Measurements from ENCODE around the gene GALNTL6.

GALNTL6 gene

DNA sequence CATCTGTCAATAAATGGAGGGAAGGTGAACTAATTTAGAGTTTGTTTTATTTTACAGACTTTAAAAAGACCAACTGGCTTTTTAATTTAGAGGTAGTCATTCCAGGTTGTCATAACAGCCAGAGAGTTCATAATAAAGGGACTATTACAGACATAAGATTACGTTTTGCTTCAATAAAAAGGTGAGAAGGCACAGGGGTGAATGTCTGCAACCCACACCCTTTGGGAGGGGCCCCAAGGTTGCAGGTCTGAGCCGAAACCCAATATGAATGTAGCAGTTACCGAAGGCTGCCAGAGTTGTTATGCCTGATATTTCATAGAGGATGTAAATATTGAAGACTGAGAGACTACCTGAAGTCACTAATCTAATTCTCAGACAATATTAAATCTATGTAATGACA is 1025.7 kb downstream of the GALNTL6 start:
- no peak overlapping the region for H3K9ac ChIP-seq (ENCODE audit: low read depth, low read length, poor library complexity, severe bottlenecking)
- TF ChIP-seq EZH2phosphoT487 (IDR thresholded peaks at IDR 0.05; ENCODE audit: borderline replicate concordance): no peak
- no peak for TF ChIP-seq CTCF (conservative IDR thresholded peaks at IDR 0.05; ENCODE audit: low read length)
- peaks cover 5% of the 10 kb centered on the region for H3K27me3 ChIP-seq (ENCODE audit: insufficient read depth, low read length, poor library complexity, severe bottlenecking)
- no peaks in the 10 kb centered on the region for H3K4me1 ChIP-seq (ENCODE audit: insufficient read depth, low read length, poor library complexity, severe bottlenecking)
- H3K9me2 ChIP-seq (replicated peaks; ENCODE audit: low read depth, low read length): no peaks in the 10 kb centered on the region
- no peaks in the 10 kb centered on the region for H3K79me2 ChIP-seq (ENCODE audit: insufficient read depth, low read length)
- no peak overlapping the region for H2AFZ ChIP-seq (ENCODE audit: low read length)
- H3K4me3 ChIP-seq (ENCODE audit: low read length, poor library complexity, severe bottlenecking): no peak overlapping the region
- H4K20me1 ChIP-seq (ENCODE audit: insufficient read depth, low read length, poor library complexity, severe bottlenecking): no peaks in the 10 kb centered on the region
- no peak overlapping the region for H3K4me2 ChIP-seq (ENCODE audit: low read depth, low read length, poor library complexity, severe bottlenecking)
- H3F3A ChIP-seq (ENCODE audit: low read depth): no peaks in the 10 kb centered on the region
- H3K9me3 ChIP-seq (ENCODE audit: insufficient read depth, low read depth, low read length): no peaks in the 10 kb centered on the region
- H3K36me3 ChIP-seq (ENCODE audit: insufficient read depth, low read length): no peaks in the 10 kb centered on the region

- H3K4me1 ChIP-seq (ENCODE audit: insufficient read depth, low read length, poor library complexity, severe bottlenecking): no peaks in the 10 kb centered on the region
- H3K9me3 ChIP-seq (ENCODE audit: insufficient read depth, low read depth, low read length): no peaks in the 10 kb centered on the region
These were observed 1029.6 kb downstream of the GALNTL6 start for GRCh38 chr4:172842779-172843178.

DNA sequence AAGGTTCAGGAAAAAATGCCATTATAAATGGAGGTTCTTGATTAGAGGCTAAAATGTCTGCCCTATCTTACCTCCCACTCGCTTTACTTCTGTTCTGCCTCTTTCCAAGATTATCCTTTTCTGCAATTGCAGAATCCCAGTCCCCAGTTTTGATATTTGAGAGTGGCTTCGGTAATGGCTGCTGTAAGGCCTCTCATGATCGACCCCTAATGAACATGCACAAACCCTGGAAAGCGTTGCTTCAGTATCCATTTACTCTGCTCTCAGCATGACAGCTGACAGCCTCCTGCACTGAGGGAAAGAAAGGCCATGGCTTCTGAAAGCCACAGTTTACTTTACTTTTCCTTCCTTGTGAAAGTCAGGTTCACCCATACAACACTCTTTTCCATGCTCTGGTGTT is 1030.0 kb downstream of the GALNTL6 start:
- H3K27me3 ChIP-seq (ENCODE audit: insufficient read depth, low read length, poor library complexity, severe bottlenecking): no peaks in the 10 kb centered on the region
- H3K9me2 ChIP-seq (replicated peaks; ENCODE audit: low read depth, low read length): no peaks in the 10 kb centered on the region
- no peaks in the 10 kb centered on the region for H3K79me2 ChIP-seq (ENCODE audit: insufficient read depth, low read length)
- no peaks in the 10 kb centered on the region for H4K20me1 ChIP-seq (ENCODE audit: insufficient read depth, low read length, poor library complexity, severe bottlenecking)
- no peaks in the 10 kb centered on the region for H3K9me3 ChIP-seq (ENCODE audit: insufficient read depth, low read depth, low read length)
- H3F3A ChIP-seq (ENCODE audit: low read depth): no peaks in the 10 kb centered on the region
- H3K4me2 ChIP-seq (ENCODE audit: low read depth, low read length, poor library complexity, severe bottlenecking): no peak overlapping the region
- no peaks in the 10 kb centered on the region for H3K4me1 ChIP-seq (ENCODE audit: insufficient read depth, low read length, poor library complexity, severe bottlenecking)
- H3K4me3 ChIP-seq (ENCODE audit: low read length, poor library complexity, severe bottlenecking): no peak overlapping the region
- H2AFZ ChIP-seq (ENCODE audit: low read length): no peak overlapping the region
- H3K9ac ChIP-seq (ENCODE audit: low read depth, low read length, poor library complexity, severe bottlenecking): no peak overlapping the region
- no peaks in the 10 kb centered on the region for H3K36me3 ChIP-seq (ENCODE audit: insufficient read depth, low read length)
- TF ChIP-seq EZH2phosphoT487 (IDR thresholded peaks at IDR 0.05; ENCODE audit: borderline replicate concordance) (no peak), CTCF (conservative IDR thresholded peaks at IDR 0.05; ENCODE audit: low read length) (no peak)

More at GRCh38 chr4:172842779-172843178, 1029.6 kb downstream of the GALNTL6 start:
- Histone ChIP-seq H3K36me3 (ENCODE audit: insufficient read depth, low read length) (no peaks in the 10 kb centered on the region), H4K20me1 (ENCODE audit: insufficient read depth, low read length, poor library complexity, severe bottlenecking) (no peaks in the 10 kb centered on the region), H3K4me3 (ENCODE audit: low read length, poor library complexity, severe bottlenecking) (no peak overlapping the region), H3K9ac (ENCODE audit: low read depth, low read length, poor library complexity, severe bottlenecking) (no peak overlapping the region), H3F3A (ENCODE audit: low read depth) (no peaks in the 10 kb centered on the region), H3K4me2 (ENCODE audit: low read depth, low read length, poor library complexity, severe bottlenecking) (no peak overlapping the region), H3K9me2 (replicated peaks; ENCODE audit: low read depth, low read length) (no peaks in the 10 kb centered on the region), H2AFZ (ENCODE audit: low read length) (no peak overlapping the region), H3K79me2 (ENCODE audit: insufficient read depth, low read length) (no peaks in the 10 kb centered on the region), H3K27me3 (ENCODE audit: insufficient read depth, low read length, poor library complexity, severe bottlenecking) (peaks cover 4% of the 10 kb centered on the region)
- no peak for TF ChIP-seq CTCF (conservative IDR thresholded peaks at IDR 0.05; ENCODE audit: low read length)
